HG03432 (cell line): ENCODE measurements around the gene PCGF3.
"Not testable (repeated sequence)": the region's sequence is repeated elsewhere in the genome, so short reads cannot be mapped to it uniquely, and the experiment has no call there.

Experiments used
- ATAC-seq: cut with Tn5 transposase; IDR thresholded peaks from one replicate; pipeline ENCODE4 v1.9.1; 2021; ENCODE audit warnings: mild to moderate bottlenecking, moderate library complexity; ENCODE audit not compliant: unreplicated experiment

Gene PCGF3

DNA sequence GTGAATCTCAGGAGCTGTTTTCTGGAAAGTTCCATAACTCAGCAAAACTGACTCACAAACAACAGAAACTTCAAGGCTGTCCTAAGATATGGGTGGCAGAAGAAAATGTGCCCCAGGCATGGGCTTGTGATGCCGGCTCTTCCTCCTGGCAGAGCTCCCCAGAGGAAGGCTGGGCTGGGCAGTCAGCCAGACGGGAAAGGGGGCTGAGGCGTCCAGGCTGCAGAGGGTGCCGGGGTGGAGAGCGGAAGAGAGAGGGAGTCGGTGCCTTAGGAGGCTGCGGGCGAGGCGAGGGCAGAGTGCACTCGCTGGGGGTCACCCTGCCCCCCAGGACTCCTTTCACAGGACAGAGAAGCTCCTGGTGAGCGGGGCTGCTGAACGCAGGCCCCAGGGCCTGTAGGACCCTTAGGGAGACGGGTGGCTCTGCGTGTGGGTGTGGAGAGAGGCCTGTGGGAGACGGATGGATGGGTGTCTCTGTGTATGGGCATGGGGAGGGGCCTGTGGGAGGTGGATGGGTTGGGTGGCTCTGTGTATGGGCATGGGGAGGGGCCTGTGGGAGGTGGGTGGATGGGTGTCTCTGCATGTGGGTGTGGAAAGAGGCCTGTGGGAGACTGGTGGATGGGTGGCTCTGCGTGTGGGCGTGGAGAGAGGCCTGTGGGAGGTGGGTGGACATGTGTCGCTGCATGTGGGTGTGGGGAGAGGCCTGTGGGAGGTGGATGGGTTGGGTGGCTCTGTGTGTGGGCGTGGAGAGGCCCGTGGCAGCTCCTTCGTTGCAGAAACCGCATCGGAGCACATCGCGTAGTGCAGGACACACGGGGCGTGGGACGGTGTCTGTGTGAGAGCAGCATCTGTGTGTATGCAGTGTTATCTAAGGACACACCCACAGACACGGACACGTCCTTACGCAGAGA is 15.9 kb downstream of the PCGF3 start:
- ATAC-seq = no peak

DNA sequence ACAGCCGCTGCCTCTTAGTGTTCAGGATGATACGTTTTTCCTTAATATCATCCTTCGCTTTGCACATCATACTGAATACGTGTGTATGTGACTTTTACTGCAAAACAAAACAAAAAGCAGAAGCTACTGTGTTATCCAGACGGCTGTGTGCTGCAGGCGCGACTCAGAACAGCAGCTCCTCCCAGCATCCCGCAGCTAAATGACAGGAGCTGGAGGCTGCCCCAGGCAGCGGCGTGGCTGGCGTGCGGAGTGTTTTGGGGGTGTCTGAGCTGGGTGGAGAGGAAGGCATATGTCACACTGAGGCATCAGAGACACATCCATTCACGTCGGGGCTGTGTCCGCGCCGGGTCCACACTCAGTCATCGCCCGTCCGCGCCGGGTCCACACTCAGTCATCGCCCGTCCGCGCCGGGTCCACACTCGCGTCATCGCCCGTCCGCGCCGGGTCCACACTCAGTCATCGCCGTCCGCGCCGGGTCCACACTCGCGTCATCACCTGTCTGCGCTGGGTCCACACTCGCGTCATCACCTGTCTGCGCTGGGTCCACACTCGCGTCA is 16.6 kb downstream of the PCGF3 start:
- no peak for ATAC-seq

DNA sequence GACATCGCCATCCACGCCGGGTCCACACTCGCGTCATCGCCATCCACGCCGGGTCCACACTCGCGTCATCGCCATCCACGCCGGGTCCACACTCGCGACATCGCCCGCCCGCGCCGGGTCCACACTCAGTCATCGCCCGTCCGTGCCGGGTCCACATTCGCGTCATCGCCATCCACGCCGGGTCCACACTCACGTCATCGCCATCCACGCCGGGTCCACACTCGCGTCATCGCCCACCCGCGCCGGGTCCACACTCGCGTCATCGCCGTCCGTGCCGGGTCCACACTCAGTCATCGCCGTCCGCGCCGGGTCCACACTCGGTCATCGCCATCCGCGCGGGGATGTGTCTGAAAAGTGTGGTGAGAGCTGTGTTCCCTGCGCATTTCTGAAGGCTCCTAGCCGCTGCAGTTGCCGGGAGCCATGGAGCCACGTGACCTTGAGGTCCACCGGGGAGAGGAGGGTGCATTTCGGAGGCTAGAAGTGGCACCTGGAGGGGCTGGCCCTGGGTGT is 17.3 kb downstream of the PCGF3 start:
- ATAC-seq = no peak

DNA sequence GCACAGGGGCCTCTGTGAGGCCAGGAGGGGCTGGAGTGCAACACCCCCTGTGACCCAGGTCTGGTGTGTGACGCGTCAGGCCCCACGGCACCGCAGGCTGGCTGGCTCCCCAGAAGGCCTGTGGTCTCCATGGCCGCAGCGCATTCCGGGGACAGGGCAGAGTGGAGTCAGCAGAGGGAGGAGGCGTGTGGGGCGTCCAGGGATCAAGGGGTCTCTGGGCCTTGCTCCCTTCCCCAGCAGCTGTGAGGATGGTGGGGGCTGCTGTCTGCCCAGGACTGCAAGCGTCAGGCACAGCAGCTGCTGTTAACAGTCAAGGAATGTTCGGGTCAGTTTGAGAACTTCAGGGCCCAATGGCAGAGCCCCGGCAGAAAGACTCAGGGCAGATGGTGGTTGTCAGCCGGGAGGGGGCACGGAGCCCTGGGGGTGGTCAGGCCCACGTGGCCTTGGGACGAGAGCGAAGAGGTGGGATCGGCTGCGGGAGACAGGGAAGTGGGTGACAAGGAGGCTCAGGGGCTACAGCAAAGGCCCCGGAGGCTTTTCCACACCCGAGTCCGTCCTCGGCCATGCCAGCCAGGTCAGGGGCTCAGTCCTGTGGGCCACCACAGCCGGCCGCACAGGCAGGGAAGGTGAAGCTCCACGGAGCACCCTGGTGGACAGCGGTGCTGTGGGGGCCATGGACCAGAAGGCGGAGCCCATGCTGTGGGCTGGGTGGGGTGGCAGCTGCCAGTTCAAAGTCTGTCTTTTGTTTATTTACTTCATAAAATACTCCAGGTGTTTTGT is 18.3 kb downstream of the PCGF3 start:
- no peak for ATAC-seq

GRCh38 chr4:725391-726234 is 20.0 kb downstream of the PCGF3 start:
- no peak for ATAC-seq

GRCh38 chr4:726235-726787 is 20.7 kb downstream of the PCGF3 start:
- no peak for ATAC-seq

GRCh38 chr4:726838-727237 is 21.2 kb downstream of the PCGF3 start:
- no peak for ATAC-seq

- no peak for ATAC-seq
Observed at GRCh38 chr4:727576-727975, 21.9 kb downstream of the PCGF3 start.

GRCh38 chr4:729336-730315 is 24.0 kb downstream of the PCGF3 start:
- ATAC-seq = no peak

DNA sequence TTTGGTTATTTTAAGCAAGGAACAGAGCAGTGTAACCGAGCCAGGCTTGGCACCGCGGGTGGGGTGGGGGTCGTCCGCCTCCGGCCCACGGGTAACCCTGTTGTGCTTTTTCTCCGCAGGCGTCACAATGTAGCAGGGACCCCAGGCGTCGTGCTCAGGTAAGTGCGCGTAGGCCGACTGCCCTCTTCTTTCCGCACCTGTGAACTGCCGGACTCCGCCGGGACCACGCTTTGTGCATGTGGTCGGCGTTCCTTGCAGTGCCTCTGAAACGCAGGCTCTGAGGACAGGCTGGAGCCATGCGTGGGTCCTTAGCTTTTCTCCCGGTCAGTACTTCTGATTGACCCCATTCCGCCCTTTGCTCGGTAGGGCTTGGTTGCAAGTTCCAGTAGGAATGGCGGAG is 24.9 kb downstream of the PCGF3 start:
- ATAC-seq = no peak

DNA sequence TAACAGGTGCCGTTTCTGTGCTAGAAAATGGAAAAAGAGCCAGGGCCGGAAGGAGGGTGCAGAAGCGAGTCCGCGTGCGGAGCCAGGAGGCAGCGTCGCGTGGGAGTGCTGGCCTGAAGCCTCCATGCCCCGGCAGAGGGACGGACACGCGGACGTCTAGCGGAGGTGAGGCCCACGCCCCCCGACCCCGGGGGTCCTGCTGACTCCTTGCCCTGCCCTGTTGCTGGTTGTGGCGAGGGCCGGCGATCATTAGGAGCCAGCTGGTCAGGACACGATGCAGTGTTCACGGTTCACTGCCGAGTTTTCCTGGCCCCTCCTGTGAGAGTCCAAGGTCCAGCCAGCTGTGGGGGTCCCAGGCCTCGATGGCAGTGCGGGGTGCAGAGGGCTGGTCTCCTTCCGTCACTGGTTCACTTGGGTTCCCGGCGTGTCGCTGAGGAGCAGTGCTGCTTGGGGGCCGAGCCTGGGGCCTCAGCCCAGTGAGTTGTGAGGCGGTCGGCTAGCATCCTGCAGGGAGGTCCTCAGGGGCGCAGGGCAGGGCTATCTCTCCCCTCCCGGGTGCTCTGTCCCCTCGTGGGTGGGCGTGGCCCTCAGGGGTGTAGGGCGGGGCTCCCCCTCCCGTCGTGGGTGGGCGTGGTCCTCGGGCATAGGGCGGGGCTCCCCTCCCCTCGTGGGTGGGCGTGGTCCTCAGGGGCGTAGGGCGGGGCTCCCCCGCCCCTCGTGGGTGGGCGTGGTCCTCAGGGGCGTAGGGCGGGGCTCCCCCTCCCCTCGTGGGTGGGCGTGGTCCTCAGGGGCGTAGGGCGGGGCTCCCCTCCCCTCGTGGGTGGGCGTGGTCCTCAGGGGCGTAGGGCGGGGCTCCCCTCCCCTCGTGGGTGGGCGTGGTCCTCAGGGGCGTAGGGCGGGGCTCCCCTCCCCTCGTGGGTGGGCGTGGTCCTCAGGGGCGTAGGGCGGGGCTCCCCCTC is 25.6 kb downstream of the PCGF3 start:
- not testable (repeated sequence) for ATAC-seq

DNA sequence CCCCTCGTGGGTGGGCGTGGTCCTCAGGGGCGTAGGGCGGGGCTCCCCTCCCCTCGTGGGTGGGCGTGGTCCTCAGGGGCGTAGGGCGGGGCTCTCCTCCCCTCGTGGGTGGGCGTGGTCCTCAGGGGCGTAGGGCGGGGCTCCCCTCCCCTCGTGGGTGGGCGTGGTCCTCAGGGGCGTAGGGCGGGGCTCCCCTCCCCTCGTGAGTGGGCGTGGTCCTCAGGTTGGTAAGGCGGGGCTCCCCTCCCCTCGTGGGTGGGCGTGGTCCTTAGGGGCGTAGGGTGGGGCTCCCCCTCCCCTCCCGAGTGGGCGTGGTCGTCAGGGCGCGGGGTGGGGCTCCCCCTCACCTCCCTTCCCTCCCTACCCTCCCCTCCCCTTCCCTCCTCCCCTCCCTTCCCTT is 26.3 kb downstream of the PCGF3 start:
- ATAC-seq = not testable (repeated sequence)

DNA sequence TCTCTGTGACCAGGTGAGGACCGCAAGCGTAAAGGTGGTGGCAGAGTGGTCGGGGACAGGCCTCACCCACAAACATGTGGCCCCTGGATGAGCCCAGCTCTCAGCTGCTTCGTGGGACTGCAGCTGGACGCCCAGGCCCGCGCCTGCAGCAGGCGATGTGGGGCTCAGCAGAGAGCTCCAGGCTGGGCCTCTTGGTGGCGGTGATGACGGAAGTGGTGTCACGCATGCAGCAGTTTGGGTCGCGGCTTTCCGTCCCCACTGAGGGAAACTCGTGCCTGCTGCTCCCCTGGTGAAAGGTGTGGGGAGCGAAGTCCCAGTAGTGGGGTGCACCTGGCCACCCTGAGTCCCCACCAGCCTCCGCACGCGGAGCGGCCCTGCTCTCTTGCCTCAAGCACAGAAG is 26.9 kb downstream of the PCGF3 start:
- ATAC-seq = no peak

DNA sequence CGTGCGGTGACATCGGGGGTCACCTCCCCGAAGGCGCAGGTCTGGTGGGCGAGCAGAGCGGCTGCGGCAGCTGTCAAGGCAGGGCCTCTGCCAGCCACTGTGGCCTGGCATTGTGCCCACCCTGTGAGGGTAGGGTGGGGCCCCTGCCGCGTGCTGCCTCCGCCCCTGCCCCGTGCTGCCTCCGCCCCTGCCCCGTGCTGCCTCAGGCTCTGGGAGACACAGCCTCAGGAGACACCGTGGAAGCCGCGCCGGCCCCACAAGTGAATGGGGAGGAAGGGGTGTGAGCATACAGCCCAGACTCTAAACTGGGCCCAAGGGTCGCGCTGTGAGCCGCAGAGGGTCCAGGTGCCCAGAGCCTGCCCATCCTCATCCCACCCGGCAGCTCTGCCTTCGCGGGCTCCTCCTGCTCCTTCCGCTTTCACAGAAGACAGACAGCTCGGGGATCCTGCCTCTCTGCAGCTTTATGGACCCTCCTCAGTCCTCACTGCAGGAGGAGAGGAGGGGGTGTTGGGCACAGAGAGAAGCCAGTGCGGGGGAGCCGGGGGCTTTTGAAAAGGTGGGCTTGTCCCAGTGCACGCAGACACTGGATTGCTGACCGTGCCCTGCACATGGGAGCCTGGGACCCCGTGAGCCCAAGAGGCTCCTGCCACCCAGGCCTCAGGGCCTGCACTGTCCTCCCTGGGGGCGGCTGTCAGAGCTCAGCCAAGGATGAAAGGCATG is 27.4 kb downstream of the PCGF3 start:
- no peak for ATAC-seq

DNA sequence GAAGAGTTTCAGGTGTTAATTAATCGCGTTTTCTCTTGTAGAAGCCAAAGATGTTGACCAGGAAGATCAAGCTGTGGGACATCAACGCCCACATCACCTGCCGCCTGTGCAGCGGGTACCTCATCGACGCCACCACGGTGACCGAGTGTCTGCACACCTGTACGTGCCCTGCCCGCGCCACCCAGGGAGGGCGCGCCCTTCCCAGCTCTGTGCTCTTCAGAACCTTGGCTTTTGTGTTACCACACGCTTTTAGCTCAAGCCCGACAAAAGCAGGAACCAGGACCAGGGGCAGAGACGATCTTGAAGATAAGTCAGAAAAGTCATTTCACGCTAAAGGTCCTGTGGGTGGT is 28.0 kb downstream of the PCGF3 start:
- no peak for ATAC-seq

DNA sequence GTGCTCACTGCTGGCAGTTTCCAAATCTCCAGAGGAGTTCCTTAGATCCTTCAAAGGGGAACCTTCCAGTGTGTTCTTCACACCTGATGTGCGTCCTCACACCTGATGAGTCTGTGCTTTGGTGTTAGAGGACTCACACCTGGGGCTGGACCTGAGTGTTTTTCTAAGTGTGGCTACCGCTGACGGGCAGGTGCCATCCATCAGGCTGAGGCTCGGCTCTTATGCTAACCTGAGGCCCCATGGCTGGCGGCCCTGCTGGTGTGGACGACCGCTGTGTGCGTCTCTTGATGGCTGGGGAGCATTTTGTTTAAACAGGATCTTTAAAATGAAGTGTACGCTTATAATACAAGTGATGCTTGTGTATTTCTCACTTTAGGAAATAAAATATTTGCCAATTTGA is 28.4 kb downstream of the PCGF3 start:
- ATAC-seq = no peak

DNA sequence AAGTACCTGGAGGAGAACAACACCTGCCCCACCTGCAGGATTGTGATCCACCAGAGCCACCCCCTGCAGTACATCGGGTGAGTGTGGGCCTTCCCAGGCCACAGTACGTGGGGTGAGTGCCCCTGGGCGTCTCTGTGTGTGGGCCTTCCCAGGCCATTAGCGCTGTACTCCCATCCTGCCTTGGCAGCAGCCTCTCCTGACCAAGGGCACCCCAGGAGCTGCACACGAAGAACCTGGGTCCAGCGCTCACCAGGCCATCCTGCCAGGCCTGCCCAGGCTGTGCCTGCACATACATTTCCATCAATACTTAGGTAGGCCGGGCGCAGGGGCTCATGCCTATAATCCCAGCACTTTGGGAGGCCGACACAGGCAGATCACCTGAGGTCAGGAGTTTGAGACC is 29.3 kb downstream of the PCGF3 start:
- no peak for ATAC-seq

DNA sequence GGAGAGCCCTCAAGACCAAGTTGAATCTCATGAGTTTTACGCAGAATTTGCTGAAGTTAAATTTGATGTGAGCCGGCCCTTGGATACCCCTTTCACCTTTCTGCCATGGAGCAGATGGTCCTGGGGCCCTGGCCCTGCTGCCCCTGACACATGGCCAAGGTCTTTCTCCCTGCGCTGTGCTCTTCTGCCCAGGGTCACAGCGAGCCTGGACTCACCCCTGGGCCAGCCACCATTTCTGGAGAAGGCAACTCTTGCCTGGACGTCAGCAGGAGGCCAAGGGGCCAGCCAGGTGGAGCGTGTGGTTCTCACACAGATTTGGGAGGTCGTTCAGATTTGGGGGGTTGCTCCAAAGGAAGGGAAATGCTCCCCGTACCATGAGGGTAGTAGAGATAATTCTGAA is 30.0 kb downstream of the PCGF3 start:
- ATAC-seq = no peak
